Measurements from ENCODE around the gene ACOX3.

ACOX3 gene

GRCh38 chr4:8404791-8405515 lies 35.6 kb downstream of the ACOX3 start:
- DNase-seq: no peak

GRCh38 chr4:8403976-8404375 lies 36.5 kb downstream of the ACOX3 start:
- no peak for DNase-seq

DNA sequence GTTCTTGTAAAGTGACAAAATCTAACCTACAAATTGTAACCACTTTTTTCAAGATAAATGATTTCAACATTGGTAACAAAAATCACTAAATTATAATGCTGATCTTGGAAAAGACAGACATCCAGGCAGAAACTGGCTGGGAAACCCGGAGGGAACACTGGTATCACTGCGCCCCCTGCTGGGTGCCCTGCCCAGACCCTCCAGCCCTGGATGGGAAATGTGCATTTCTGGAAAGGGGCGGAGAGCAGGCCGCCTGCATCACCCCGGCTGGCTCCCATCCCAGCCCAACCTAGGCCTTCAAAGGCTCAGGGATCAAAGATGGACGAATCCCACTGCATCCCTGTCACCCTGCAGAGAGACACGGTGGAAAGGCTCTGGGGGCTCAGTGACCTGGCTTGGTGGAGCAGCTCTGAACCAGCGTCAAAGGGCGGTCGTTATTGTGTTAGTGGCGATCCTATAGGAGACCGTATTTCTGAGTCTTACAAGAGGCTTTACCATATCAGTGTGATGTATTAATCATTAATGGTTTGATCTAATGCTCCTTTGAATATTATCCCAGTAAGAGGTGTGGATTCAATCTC lies 37.3 kb downstream of the ACOX3 start:
- peak; percentile 18 to 43 for DNase-seq

DNA sequence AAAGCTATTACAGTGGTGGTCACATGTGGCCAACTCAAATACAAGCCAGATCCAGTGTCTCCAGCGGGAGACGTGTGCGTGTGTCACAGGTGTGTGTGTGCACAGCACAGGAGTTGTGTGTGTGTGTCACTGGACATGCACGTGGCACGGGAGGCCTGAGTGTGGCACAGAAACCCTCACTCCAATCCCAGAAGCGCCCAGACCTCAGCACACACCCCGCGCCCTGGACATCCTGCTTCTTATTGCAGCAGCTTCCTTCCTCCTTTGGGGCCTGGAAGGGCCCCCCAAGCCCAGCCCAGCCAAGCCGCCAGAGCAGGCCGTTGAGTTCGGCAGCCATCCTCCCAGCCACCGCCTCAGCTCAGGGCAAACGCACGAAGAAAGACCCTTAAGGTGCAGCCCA lies 37.9 kb downstream of the ACOX3 start:
- no peak for DNase-seq

- DNase-seq: no peak
Measured at GRCh38 chr4:8402181-8402597, 38.3 kb downstream of the ACOX3 start.

DNA sequence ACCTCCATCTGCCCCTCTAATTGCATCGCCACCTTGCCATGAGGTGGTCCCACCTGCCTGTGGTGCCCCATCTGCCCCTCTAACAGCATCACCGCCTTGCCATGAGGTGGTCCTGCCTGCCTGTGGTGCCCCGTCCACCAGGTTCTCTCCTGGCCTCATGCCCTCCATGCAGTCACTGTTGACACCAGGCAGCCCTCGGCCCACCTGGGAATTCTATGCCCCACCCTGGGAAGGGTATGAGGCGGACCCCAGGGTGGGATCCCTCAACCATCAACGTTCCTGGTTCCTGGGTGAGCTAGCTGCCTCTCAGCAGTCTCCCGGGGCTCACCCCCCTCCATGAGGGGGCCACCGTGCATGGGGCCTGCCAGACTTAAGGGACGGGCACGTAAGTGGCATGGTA lies 38.9 kb downstream of the ACOX3 start:
- no peak for DNase-seq

- no peak for DNase-seq
Measured at GRCh38 chr4:8400632-8401325, 39.7 kb downstream of the ACOX3 start.

GRCh38 chr4:8399298-8399697 lies 41.2 kb downstream of the ACOX3 start:
- DNase-seq: no peak

DNA sequence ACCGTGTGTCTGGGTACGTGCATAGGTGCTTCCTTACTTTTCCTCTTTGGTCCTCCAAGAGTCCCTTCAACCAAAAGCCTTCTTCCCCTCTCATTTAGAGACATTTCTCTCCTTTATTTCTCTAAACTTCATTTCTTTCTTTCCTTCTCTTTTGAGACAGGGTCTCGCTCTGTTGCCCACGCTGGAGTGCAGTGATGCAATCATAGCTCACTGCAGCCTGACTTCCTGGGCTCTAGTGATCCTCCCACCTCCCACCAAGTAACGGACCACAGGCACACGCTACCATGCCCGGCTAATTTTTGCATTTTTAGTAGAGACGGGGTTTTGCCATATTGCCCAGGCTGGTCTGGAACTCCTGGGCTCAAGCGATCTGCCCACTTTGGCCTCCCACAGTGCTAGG lies 42.2 kb downstream of the ACOX3 start:
- no peak for DNase-seq

GRCh38 chr4:8396762-8397406 lies 43.6 kb downstream of the ACOX3 start:
- no peak for DNase-seq

GRCh38 chr4:8395504-8396296 lies 44.8 kb downstream of the ACOX3 start:
- no peak for DNase-seq

- DNase-seq: no peak
Measured at GRCh38 chr4:8394806-8395205, 45.7 kb downstream of the ACOX3 start.

DNA sequence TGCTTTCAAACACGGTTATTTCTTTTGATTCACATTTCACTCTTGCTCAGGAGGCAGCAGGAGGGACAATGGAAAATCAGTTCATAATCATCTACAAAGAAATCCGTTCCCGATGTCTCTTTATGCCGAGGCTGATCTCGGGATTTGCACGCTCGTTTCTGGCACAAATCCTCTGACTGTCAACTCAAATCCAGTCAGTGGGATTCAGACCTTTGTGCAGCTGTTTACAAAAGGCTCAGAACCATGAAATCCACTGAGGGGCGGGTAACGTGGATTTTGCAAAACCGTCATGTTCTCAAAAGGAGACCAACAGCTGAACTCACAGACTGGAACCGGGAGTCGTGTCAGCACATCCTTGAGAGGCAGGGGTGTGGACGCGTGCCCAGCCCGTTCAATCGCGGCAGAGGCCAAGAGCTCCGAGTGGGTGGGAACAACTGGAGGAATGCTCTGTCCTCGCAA lies 46.4 kb downstream of the ACOX3 start:
- DNase-seq: no peak

GRCh38 chr4:8393593-8394038 lies 46.9 kb downstream of the ACOX3 start:
- DNase-seq: no peak

GRCh38 chr4:8392591-8393190 lies 47.8 kb downstream of the ACOX3 start:
- DNase-seq: no peak

GRCh38 chr4:8391972-8392371 lies 48.6 kb downstream of the ACOX3 start:
- no peak for DNase-seq

DNA sequence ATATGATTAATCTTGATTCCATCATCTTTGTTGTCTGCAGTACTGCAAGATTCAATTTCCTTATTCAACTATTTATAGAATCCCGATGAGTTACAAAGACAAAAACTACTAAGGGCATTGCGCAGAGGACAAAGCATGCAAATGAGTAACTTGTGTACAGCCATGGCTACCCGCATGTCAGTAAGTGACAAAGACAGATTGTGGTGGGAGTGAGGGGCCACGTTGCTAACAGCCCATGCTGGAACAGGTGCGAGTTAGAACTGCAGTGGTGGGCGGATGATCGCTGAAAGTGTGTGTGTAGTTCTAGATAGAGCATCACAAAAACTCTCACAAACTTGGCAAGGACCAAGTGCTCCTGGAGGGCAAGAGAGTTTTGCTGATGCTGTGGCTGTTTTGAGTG lies 49.5 kb downstream of the ACOX3 start:
- no peak for DNase-seq

GRCh38 chr4:8390577-8390976 lies 49.9 kb downstream of the ACOX3 start:
- DNase-seq: no peak

DNA sequence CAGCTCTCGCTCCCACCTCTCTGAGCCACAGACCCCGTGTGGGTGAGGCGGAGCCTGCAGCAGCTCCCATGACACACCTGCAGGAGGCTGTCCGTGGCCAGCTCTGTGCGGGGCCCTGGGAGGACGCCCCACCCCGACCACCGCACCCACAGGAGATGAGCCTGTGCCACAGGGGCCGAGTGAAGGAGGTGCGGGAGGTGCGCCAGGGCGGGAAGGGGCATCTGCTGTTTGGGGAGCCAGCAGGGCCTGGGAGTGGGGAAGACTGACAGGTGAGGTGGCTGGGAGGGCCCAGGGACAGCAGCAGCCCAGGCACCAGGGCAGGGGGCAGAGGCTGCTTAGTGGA lies 52.0 kb downstream of the ACOX3 start:
- DNase-seq: no peak

DNA sequence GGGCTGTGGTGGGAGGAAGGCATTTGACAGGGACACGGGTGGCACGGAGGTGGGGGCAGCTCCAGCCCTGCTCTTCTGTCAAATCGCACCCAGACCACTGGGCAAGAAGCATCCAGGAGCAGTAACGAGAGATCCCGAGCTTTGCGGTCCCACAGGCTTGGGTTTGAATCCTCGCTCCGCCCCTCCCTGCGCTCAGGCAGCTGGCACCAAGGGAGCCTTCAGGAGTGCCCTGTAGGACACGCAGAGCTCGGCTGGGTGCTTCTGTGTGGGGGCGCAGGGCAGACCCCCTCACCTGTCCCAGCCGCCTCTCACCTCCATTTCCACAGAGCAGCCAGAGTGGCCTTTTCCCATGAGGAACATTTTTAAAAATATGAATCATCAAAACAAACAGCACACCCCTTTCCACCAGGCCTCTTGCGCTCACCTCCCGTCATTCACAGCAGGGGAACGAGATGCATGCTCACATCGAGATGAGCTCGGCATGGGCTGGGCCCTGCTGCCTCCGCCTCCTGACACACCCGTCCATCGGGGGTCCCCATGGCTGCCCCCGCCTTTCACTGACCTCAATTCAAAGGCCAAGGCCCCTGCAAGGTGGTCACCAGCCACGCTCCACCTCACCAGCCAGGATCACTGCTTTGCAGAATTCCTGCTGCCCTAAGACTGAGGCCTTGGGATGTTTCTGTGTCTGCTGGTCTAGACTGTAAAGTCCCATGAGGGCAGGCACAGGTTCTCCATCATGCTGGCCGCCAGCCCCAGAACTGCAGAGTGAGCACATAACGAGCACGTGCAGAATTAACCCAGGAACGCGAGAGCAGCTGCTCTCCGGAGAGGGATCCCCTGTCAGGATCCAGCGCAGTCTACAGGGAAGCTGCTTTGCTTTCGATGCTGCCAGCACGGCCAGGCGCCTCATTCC lies 52.7 kb downstream of the ACOX3 start:
- DNase-seq: no peak

- no peak for DNase-seq
Measured at GRCh38 chr4:8387194-8387593, 53.3 kb downstream of the ACOX3 start.
